Gastroesophageal sphincter (tissue), 3 donors: ENCODE results near the gene PKHD1.

Experiments
- CTCF ChIP-seq, 4 experiments: fragments of 200-600 bp in 2 of 4; fragments of 450-650 bp in 2 of 4; sonication (generic) in 1 of 4; IDR thresholded peaks; one replicate each; pipeline ENCODE4 v1.5.1; 2017 to 2019; ENCODE audit warnings: antibody characterized with exemption in 4 of 4, mild to moderate bottlenecking in 2 of 4, moderate library complexity in 2 of 4
- EP300 ChIP-seq: sonication (generic); formaldehyde crosslinking; IDR thresholded peaks from one replicate; pipeline ENCODE4 v1.6.1; 2017; ENCODE audit warnings: antibody characterized with exemption, mild to moderate bottlenecking
- POLR2A ChIP-seq, 2 donors: fragments of 450-650 bp; IDR thresholded peaks; one replicate each; pipeline ENCODE4 v1.6.1; 2017; ENCODE audit warnings: antibody characterized with exemption in 2 of 2, mild to moderate bottlenecking in 2 of 2, moderate library complexity in 1 of 2

GRCh38 chr6:51962354-51962753 is 125.1 kb downstream of the PKHD1 start:
- TF ChIP-seq CTCF (IDR thresholded peaks at IDR 0.05) = no peak
- no peak for TF ChIP-seq POLR2A (IDR thresholded peaks at IDR 0.05)
- no peak for TF ChIP-seq EP300
